ENCODE measurements around the gene ZNF32.

DNA sequence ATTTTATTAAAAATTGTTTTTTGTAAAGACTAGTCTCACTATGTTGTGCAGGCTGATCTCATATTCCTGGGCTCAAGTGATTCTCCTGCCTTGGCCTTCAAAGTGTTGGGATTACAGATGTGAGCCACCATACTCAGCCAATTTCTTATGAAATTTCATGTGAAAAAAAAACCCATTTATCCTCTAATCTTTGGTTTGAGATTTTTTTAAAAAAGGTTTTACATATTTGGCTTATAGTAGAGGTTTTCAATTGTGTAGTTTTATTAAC is 35.5 kb upstream of the ZNF32 start:
- TF ChIP-seq CTCF (IDR thresholded peaks at IDR 0.05) (no peak), POLR2A (IDR thresholded peaks at IDR 0.05) (no peak)
